NCI-H2196 treated with DMSO at 0.1 percent for 48 hours (cell line): ENCODE results near the gene DDB1.
"Not testable (repeated sequence)": the region's sequence is repeated elsewhere in the genome, so short reads cannot be mapped to it uniquely, and the experiment has no call there.

Experiments
- DNase-seq: peaks from one replicate; lab custom pipeline; 2025; ENCODE audit not compliant: unreplicated experiment; lab: John Stamatoyannopoulos, UW

Gene DDB1

DNA sequence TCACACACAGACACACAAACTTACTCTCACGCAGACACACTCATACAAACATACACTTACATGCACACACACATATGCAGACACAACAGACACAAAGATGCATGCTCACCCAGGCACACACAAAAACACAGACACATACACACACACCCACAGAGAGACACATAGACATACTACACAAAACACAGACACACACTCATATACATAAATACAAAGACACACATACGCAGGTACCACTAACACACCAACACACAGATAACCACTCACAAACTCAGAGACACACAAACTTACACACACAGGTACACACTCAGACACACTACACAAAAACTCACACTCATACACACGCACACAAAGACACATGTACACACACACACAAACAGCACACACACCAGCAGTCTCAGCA, 60.2 kb downstream of the DDB1 start:
- no peak for DNase-seq

- DNase-seq, result no peak
Observed at GRCh38 chr11:61270354-61271076, 62.4 kb downstream of the DDB1 start.

DNA sequence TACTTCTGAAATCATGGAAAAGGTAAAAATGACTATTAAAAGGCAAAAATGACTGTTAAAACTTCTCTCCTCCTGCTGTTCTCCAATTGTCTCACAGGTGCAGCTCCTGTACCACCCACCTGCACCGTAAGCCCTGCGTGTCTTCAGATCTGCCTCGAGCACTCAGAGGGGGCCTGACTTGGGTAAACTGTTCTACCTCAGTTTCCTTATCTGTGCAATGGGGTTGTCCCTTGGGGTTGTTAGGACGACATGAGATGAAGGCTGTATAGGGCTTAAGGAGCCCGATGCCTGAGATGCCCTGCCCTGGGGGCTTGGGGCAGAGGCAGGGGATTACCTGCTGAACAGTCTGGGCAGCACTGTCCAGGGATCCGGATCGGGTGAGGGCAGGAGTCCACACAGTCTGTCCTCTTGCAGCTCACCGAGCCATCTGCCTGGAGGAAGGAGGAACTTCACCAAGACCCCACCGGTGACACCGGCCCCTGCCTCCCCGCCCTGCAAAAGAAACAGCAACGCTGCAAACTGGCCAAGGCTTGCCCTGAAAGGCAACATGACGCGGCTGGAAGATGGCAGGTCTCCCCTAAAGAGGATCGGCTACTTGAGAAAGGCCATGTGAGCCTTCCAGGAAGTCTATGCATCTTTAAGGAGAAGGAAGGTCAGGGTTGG, 64.2 kb downstream of the DDB1 start:
- no peak for DNase-seq

- no peak for DNase-seq
Observed at GRCh38 chr11:61267437-61267841, 65.5 kb downstream of the DDB1 start.

DNA sequence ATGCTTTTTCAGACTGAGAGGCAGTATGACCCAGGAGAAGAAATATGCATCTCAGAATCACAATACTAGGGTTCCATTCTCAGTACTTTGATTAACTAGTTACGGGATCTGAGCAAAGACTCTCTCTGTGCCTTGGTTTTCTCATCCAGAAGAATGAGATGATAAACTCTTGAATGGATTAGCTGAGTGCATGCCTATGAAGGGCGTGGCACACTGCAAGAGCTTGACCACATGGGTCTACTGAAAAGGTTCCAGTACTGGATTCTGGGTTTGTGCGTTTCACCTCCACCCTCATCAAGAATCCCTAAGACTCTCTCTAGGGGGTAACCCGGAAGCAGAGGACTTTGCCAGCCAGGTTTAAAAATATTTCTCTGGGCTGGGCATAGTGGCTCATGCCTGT, 66.3 kb downstream of the DDB1 start:
- DNase-seq, result no peak

DNA sequence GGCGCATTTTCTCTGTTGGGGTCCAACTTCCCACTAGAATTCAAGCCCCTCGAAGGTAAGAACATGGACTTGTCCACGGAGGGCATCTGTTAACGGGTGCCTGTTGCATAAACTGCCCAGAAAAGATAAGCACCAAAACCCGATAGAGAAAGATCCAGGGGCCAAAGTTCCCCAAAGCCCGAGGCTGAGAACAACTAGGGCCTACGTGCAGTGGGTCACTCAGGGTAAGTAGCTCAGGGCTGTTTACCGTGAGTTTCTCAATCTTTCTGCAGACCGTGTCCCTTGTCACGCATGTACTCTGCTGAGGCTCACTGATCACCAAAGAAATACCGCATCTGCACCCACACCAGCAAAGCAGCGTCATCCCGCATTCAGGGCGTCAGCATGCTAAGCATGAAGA, 67.5 kb downstream of the DDB1 start:
- no peak for DNase-seq

- no peak for DNase-seq
Observed at GRCh38 chr11:61264795-61265194, 68.1 kb downstream of the DDB1 start.

DNA sequence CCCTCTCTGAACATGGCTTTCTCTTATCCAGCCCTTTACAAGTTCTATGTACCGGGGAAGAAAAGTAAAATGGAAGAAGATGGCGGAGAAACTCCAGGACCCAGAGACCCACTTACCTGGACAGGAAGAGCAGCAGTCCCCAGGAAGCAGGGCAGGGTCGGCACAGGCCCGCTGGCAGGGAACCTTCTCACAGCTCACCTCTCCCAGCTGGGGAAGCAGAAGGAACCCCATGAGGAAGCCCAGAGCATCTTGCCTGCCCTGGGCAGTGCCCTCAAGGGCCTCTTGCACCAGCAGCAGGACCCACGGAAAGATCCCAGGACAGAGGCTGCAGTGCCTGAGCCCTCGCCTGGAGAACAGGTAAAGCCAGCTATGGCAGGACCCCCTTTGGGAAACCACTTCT, 68.5 kb downstream of the DDB1 start:
- DNase-seq, result no peak

- DNase-seq, result no peak
Observed at GRCh38 chr11:61259363-61259762, 73.5 kb downstream of the DDB1 start.

DNA sequence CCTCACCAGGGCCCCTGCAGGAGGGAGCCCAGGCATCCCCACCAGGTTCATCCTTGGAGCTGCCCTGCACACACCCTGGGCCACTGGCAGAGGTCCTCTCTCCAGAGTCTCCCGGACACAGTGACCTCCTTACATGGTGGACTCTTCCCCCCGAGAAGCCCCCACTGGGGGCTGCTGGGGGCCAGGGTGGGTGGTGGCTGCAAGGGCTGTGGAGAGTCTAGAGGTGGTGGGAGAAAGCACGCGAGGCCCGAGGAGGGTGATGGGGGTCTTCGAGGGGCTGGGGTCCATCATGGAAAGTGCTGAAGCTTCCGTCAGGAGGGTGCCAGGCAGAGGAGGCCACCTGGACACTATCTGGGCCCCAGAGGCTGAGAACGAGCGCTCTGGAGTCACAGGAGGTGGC, 74.4 kb downstream of the DDB1 start:
- no peak for DNase-seq

DNA sequence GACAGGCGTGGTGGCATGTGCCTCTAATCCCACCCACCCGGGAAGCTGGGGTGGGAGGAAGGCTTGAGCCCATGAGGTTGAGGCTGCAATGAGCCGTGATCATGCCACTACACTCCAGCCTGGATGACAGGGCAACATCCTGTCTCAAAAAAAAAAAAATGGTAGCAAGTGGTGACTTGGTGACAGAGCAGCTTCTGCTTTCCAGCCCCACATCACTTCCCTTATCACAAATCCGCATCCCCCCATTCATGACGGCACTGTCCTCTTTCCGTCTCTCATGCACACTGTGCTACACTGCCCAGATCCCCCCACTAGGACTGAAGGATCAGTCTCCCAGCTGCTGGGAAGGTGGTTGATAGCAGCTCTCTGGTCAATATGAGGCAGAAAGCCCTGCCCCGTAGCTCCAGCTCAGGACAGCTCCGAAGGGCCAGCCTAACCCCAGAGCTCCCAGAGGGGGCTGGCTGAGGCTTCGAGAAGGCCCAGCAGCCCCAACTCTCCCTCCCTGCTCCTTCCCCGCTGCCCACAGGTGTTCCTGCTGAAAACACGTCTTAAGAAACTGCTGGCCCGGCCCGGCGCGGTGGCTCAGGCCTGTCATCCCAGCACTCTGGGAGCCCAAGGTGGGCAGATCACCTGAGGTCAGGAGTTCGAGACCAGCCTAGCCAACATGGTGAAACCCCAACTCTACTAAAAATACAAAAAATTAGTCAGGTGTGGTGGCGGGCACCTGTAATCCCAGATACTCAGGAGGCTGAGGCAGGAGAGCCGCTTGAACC, 76.0 kb downstream of the DDB1 start:
- no peak for DNase-seq

DNA sequence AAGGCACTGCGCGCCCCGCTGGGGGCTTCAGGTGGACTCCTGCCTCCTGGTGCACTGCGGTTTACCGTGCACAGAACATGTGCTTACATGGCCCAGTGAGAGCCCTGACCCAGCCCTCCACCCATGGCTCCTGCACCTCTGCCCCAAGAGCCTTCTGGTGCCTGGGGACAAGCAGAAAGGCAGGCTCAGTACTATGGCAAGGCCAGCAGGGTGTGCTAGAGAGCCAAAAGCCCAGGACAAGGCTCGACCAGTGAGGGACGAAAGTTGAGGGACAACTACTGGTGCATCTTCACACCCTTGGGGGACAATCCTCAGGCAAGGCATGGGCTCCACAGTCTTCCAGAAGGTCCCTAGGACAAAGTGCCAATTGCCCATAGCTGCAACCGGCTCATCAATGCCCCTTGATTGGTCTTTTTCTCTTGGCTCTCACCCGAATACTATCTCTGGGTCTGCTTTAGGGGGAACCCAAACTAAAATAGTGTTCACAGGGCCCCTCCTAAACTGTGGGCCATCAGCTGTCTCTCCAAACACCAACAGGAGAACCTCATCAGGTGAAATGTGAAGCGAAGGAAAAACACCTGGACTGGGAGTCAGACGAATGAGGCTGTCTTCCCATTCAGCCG, 78.4 kb downstream of the DDB1 start:
- DNase-seq, result peak; percentile 53

DNA sequence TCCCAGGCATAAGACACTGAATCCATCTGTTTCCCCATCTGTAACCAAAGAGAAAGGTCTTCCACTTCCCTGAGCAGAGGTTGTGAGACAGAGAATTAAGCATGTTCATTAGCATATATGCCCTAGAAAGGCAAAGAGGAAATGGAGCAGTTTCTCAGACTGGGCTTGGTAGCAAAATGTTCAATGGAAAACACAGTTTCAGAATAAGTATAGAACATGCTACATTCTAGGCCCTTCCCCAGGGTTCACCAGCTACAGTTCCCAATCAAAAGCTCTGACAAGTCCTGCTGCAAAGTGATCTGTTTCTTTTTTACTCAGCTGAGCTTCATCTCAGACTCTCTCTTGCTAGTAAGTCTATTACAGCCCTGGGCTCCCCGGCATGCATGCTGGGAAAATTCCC, 80.6 kb downstream of the DDB1 start:
- not testable (repeated sequence) for DNase-seq

DNA sequence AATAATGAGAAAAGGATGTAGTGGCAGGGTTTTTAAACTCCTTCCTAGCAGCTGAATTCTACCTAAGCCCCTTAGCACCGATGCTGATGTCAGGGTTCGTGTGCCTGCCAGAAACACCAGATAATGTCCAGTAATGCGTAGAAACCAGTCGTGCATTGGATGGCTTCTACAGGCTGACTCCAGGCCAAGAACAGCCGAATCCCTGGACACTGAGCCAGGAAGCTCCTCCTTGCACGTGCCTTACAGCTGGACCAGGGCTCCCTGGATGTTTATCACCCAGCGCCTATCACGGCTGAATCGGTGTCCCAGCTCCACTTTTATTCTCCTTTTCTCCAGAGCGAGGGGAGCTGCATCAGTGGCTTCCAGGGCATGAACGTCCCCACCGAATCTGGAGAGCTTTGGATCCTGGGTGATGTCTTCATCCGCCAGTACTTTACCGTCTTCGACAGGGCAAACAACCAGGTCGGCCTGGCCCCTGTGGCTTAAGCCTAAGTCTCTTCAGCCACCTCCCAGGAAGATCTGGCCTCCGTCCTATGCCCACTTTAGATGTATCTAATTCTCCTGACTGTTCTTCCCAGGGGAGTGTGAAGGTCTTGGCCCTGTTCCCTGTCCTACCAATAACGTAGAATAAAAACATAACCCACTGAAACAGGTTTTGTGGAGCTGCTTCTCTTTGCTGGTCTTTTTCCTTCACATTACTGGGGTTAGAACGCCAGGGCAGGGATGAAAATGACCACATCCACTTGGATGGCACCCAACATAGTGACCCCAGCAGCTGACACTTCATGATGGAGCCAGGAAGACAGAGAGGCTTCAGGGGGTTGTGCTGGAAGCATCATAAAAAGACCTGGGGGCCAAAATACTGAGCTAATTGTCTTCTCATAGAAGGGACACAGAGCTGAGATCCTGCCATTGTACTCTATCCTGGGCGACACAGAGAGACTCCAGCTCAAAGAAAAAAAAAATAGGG, 81.8 kb downstream of the DDB1 start:
- DNase-seq, result not testable (repeated sequence)
